GM23248 (cell line): ENCODE measurements around the gene SLC30A7. TPM values are rescaled to one million over a fixed set of nuclear protein-coding genes. Genes with fewer than 3 reads are reported as not detected.

ENCODE experiments used
- DNase-seq: peaks from one replicate; pipeline ENCODE4 v3.0.0-alpha.2; 2015
- H2AFZ ChIP-seq: fragments of 200-600 bp; sonication (generic); 2 replicates; pipeline ENCODE4 v1.6.1; 2016; ENCODE audit warnings: antibody characterized with exemption
- H3F3A ChIP-seq: fragments of 200-600 bp; sonication (generic); 2 replicates; pipeline ENCODE4 v1.6.1; 2016; ENCODE audit warnings: mild to moderate bottlenecking, antibody characterized with exemption, mixed run types; ENCODE audit not compliant: insufficient read depth
- H3K27ac ChIP-seq: fragments of 200-600 bp; sonication (generic); 2 replicates; pipeline ENCODE4 v1.5.1; 2016; ENCODE audit warnings: mild to moderate bottlenecking
- H3K27me3 ChIP-seq: fragments of 200-600 bp; sonication (generic); replicated peaks from 2 replicates; pipeline ENCODE4 v1.6.1; 2016; ENCODE audit warnings: mild to moderate bottlenecking; ENCODE audit not compliant: insufficient read depth
- H3K36me3 ChIP-seq: fragments of 200-600 bp; sonication (generic); 2 replicates; pipeline ENCODE4 v1.6.1; 2016; ENCODE audit warnings: low read depth, mild to moderate bottlenecking
- H3K4me1 ChIP-seq: fragments of 200-600 bp; sonication (generic); 2 replicates; pipeline ENCODE4 v1.6.1; 2016; ENCODE audit warnings: mild to moderate bottlenecking; ENCODE audit not compliant: insufficient read depth
- H3K4me2 ChIP-seq: fragments of 200-600 bp; sonication (generic); one replicate; pipeline ENCODE4 v1.6.1; 2016; ENCODE audit warnings: mild to moderate bottlenecking; ENCODE audit not compliant: unreplicated experiment
- H3K4me3 ChIP-seq: fragments of 200-600 bp; sonication (generic); 2 replicates; pipeline ENCODE4 v1.5.1; 2016; ENCODE audit warnings: mild to moderate bottlenecking
- H3K79me2 ChIP-seq: fragments of 200-600 bp; sonication (generic); 2 replicates; pipeline ENCODE4 v1.6.1; 2016; ENCODE audit warnings: mild to moderate bottlenecking; ENCODE audit not compliant: insufficient read depth
- H3K9ac ChIP-seq: fragments of 200-600 bp; sonication (generic); 2 replicates; pipeline ENCODE4 v1.6.1; 2016; ENCODE audit warnings: mild to moderate bottlenecking
- H3K9me2 ChIP-seq: fragments of 200-600 bp; sonication (generic); 2 replicates; pipeline ENCODE4 v1.6.1; 2016; ENCODE audit warnings: mixed run types, mild to moderate bottlenecking, moderate library complexity; ENCODE audit not compliant: insufficient read depth
- H3K9me3 ChIP-seq: fragments of 200-600 bp; sonication (generic); one replicate; pipeline ENCODE4 v1.6.1; 2017; ENCODE audit warnings: low read depth
- H4K20me1 ChIP-seq: fragments of 200-600 bp; sonication (generic); 2 replicates; pipeline ENCODE4 v1.6.0; 2016; ENCODE audit not compliant: insufficient read depth
- EZH2 ChIP-seq: fragments of 200-600 bp; sonication (generic); IDR thresholded peaks from 2 replicates; pipeline ENCODE4 v1.6.1; 2018; ENCODE audit warnings: antibody characterized with exemption, mild to moderate bottlenecking; ENCODE audit not compliant: insufficient read depth, poor library complexity, severe bottlenecking
- EZH2phosphoT487 ChIP-seq: fragments of 200-600 bp; sonication (generic); IDR thresholded peaks from 2 replicates; pipeline ENCODE4 v1.6.1; 2018; ENCODE audit warnings: antibody characterized with exemption, moderate library complexity, mild to moderate bottlenecking, low read depth; ENCODE audit not compliant: insufficient read depth
- WGBS, 2 experiments: methylation state at CpG; one replicate each; pipeline ENCODE4 v1.1.6; 2015 to 2017; ENCODE audit warnings: low lambda C conversion rate in 2 of 2, low coverage in 1 of 2; ENCODE audit errors: missing lambda C conversion rate in 2 of 2; 5-methylcytosine and 5-hydroxymethylcytosine counted together
- in situ Hi-C: fragments of 300-500 bp; cut with MboI; formaldehyde crosslinking; loops from 2 replicates; pipeline ENCODE4 v1.15.0; 2020
- polyA plus RNA-seq: library from polyadenylated mRNA; unstranded; fragments of >200 nt; fragmentation: Nextera tagmentation; extraction: Ambion mirVana; gene quantifications from 2 replicates; pipeline ENCODE4 v1.2.1, GENCODE V29; 2016
- total RNA-seq: library from RNA; depleted of rRNA; stranded (reverse); fragments of >200 nt; shearing (Covaris generic); gene quantifications from 2 replicates; pipeline ENCODE4 v1.2.3, GENCODE V29; 2014

SLC30A7 gene
- total and polyA plus RNA-seq, 2 experiments from 2014 or later = 35.2 to 65.7 TPM

DNA sequence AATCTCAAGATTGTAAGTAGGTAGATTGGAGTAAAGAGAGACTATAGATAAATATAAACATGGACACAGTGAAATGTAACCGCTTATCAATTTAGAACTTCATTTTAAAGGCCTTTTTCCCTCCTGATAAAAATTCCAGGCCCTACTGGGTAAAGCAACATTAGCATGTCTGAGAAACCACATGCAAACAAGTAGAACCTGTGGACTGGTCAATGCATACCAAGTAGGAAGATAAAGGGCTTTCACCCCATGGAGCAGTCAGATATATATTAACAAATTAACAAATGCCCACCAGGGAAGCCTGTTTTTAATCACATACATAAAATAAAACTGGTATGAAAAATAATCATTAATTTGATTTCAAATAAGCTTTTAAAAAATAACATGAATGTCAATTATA lies 121.6 kb downstream of the SLC30A7 start:
- Histone ChIP-seq H3K27me3 (no peaks in the 10 kb centered on the region), H3K4me1 (peaks cover 8% of the 10 kb centered on the region), H3K9me2 (no peaks in the 10 kb centered on the region), H3K4me2 (no peak overlapping the region), H3K9me3 (no peaks in the 10 kb centered on the region), H3K9ac (no peak overlapping the region), H2AFZ (no peak overlapping the region), H3K4me3 (no peak overlapping the region), H4K20me1 (no peaks in the 10 kb centered on the region), H3K36me3 (peaks cover 29% of the 10 kb centered on the region), H3F3A (peaks cover 9% of the 10 kb centered on the region; the same call in 1 of the 2 replicates), H3K27ac (no peak overlapping the region), H3K79me2 (peaks cover 27% of the 10 kb centered on the region)
- TF ChIP-seq EZH2phosphoT487 (no peak), EZH2 (no peak)
- 95 to 100% methylated on average over 1 of the region's 1 CpG for WGBS, 2 experiments
- no peak for DNase-seq
- in situ Hi-C loops = no loop called here

DNA sequence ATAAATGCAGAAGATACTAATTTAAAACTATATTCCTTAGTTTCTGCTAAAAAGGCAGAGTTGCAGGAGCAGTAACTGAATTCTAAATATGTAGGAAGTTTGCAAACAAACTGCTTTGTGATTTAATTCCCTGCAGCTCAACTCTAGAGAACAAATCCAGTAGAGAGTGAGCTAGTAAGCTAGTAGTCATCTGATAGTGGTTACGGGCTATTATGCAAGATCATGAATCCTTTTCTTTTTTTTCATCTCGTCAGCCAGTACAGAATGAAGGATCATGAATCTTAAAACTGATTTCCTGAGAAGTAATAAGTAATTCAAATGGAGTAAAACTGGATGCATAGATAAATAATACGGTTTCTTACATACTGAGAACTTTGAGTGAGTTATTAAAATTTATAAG lies 126.4 kb downstream of the SLC30A7 start:
- Histone ChIP-seq H3K4me2 (peak overlapping the region; percentile 22), H3K27ac (peak overlapping the region; percentile 27), H3K9me3 (no peaks in the 10 kb centered on the region), H4K20me1 (no peaks in the 10 kb centered on the region), H3K9ac (no peak overlapping the region), H3K79me2 (peaks cover 58% of the 10 kb centered on the region), H3K4me3 (no peak overlapping the region), H3K27me3 (no peaks in the 10 kb centered on the region), H2AFZ (no peak overlapping the region), H3F3A (peaks cover 21% of the 10 kb centered on the region), H3K36me3 (peaks cover 9% of the 10 kb centered on the region), H3K4me1 (peaks cover 27% of the 10 kb centered on the region), H3K9me2 (no peaks in the 10 kb centered on the region)
- WGBS, 2 experiments = 28 to 31% methylated on average over 3 of the region's 3 CpGs
- peak; percentile 86 for DNase-seq
- TF ChIP-seq EZH2 = no peak
- TF ChIP-seq EZH2phosphoT487 = no peak
- in situ Hi-C loops = no loop called here

DNA sequence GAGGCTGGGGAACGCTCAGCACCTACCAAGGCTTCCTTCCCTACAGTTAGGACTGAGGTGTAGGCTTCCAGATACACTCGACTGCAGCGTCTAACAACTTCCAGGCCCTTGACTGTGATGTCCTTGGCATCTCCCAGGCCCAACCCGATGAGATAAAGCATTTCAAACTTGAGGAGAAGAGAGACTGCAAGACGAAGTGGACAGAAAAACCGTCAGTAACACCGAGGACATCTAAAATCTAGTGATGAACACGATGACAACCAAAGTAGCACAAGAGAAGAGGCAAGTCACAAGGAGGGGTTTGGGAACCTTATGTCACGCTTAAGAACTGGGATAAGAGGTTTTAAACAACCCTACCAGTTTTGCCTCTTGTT lies 129.4 kb downstream of the SLC30A7 start:
- in situ Hi-C loops = no loop called here
- peaks cover 65% of the 10 kb centered on the region for H3K79me2 ChIP-seq
- 1 to 2% methylated on average over 9 of the region's 9 CpGs for whole genome bisulfite sequencing, 2 experiments
- H2AFZ ChIP-seq = peak overlapping the region; percentile 88
- no peaks in the 10 kb centered on the region for H4K20me1 ChIP-seq
- H3K4me2 ChIP-seq = peak overlapping the region; percentile 74
- H3K4me3 ChIP-seq = peak overlapping the region; percentile 82
- H3K9ac ChIP-seq = peak overlapping the region; percentile 86
- peak overlapping the region; percentile 80 for H3K27ac ChIP-seq
- no peaks in the 10 kb centered on the region for H3K9me2 ChIP-seq
- peak; percentile 51 for DNase-seq
- H3K4me1 ChIP-seq = peaks cover 27% of the 10 kb centered on the region
- TF ChIP-seq EZH2phosphoT487 (no peak), EZH2 (no peak)
- no peaks in the 10 kb centered on the region for H3K27me3 ChIP-seq
- no peaks in the 10 kb centered on the region for H3K9me3 ChIP-seq
- H3K36me3 ChIP-seq = peaks cover 6% of the 10 kb centered on the region; the same call in 1 of the 2 replicates
- H3F3A ChIP-seq = peaks cover 21% of the 10 kb centered on the region

DNA sequence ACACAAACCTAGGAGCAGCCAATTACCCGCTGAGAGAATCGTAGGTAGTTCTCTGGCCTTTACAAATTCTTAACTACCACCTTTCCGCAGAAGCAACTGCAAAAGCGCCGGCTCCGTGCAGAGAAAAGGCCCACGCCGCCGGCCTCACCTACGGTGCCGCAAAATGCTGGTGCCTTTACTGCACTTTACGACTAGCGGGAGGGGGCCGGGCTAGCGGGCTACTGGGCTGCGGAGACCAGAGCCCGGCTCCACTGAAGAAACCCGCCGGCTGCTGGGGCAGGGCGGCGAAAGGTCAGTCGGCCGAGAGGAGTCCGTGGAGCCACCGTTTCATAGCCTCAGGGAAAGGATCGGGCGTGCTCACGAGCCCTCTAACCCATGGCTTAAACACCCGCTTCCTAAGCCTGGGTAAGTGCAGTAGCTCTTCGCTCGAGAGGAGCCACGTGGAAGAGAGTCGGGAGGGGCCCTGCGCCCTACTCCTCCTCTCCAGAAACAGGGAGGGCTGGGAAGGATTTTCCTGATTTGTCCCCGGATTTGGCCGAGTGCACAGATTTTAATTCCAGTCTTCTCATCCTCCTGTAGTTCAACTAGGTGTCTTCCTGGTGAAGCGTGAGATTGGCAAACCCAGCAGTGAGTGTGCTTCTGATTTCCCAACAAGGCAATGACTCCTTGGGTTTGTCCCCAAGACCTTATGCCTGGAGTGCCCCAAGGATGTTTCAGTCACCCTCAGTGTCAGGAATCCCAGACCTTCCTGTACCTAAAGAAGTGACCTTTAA lies 130.0 kb downstream of the SLC30A7 start, which contains the start of gene DPH5:
Gene DPH5 (minus strand): TSS at position 128 of the 773 bp plus-strand sequence. CDS start 341 bp downstream, outside the sequence.
- H3K9ac ChIP-seq = peak within 1 kb of the TSS; percentile 86
- peak; percentile 98 for DNase-seq
- H2AFZ ChIP-seq = peak within 1 kb of the TSS; percentile 88
- H3K4me1 ChIP-seq = peaks cover 27% of the 10 kb centered on the region
- H3K4me2 ChIP-seq = peak within 1 kb of the TSS; percentile 74
- H3K36me3 ChIP-seq = peaks cover 4% of the 10 kb centered on the region; the same call in 1 of the 2 replicates
- H3K9me3 ChIP-seq = no peaks in the 10 kb centered on the region
- peak within 1 kb of the TSS; percentile 80 for H3K27ac ChIP-seq
- H3K9me2 ChIP-seq = no peaks in the 10 kb centered on the region
- no peak for TF ChIP-seq EZH2
- TF ChIP-seq EZH2phosphoT487 = no peak
- H4K20me1 ChIP-seq = no peaks in the 10 kb centered on the region
- peak within 1 kb of the TSS; percentile 82 for H3K4me3 ChIP-seq
- H3K79me2 ChIP-seq = peaks cover 60% of the 10 kb centered on the region
- H3F3A ChIP-seq = peaks cover 21% of the 10 kb centered on the region
- 1% methylated on average over 35 to 37 of the region's 37 CpGs for WGBS, 2 experiments
- H3K27me3 ChIP-seq = no peaks in the 10 kb centered on the region
- in situ Hi-C loops = no loop called here
